GM19025 (cell line): ENCODE results near the gene CNGA4.
A peak's percentile ranks its signal among the peaks of the same experiment; 100 is the strongest.

ENCODE experiments used
- ATAC-seq: cut with Tn5 transposase; IDR thresholded peaks from one replicate; pipeline ENCODE4 v1.9.1; 2021; ENCODE audit warnings: mild to moderate bottlenecking, low read depth, moderate library complexity; ENCODE audit not compliant: unreplicated experiment

The CNGA4 gene

GRCh38 chr11:6238902-6239301 lies at the start of gene CNGA4:
CNGA4 (plus strand) TSS chr11:6239089; CDS start chr11:6239207, 118 bp downstream.
- ATAC-seq, result no peak

DNA sequence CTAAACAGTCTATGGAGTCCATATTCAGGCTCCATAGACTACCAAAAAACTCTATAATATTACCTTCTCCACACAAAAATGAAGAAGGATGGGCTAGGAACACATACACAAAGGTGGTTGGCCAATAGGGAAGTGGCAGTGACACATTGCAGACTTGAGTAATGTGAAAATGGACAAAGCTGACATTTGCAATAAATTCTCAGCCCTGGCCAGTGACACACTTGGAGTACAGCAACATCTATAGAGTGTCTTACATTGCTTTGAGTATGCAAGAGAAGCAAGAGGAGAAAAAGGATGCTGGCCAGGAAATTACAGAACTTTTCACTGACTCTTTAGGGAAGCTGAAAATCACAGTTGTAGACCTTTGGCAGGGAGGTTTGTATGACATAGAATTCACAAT lies 47.1 kb upstream of the CNGA4 start:
- no peak for ATAC-seq

- ATAC-seq, result no peak
Observed at GRCh38 chr11:6194065-6194581, 44.8 kb upstream of the CNGA4 start.

- ATAC-seq, result peak; percentile 59
Observed at GRCh38 chr11:6196396-6196795, 42.5 kb upstream of the CNGA4 start.

DNA sequence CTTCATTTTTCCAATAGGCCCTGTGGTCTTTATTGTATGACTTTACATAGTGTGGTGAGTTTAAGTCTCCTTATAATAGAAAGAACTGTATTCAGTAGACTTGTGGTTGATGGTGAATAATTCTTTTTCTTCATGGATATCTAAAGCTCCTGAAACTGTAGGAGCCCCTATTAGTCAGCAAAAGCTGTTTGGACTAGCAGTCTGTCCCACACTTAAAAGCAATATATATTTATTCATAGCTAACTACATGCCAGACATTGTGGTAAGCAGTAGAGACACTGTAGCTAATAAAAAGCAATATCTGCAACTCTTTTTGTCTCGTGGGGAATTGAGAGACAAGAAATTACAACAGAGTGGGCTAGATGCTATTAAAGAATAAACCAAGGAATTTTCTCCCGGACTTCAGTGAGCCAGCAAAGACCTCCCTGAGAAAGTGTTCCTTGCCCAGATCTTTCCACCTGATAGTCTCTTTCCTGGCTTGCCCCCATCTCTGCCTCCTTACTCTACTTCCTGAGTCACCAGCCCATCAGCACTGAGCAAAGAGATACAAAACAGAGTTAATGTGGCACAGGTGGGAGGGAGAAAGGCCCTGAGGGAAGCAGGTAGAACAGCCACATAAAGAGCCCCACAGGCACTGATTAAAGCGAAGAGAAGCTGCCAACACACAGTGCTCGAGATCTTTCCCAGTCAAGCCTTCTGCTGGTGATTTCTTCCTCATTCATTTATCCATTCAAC lies 41.3 kb upstream of the CNGA4 start:
- ATAC-seq, result no peak

DNA sequence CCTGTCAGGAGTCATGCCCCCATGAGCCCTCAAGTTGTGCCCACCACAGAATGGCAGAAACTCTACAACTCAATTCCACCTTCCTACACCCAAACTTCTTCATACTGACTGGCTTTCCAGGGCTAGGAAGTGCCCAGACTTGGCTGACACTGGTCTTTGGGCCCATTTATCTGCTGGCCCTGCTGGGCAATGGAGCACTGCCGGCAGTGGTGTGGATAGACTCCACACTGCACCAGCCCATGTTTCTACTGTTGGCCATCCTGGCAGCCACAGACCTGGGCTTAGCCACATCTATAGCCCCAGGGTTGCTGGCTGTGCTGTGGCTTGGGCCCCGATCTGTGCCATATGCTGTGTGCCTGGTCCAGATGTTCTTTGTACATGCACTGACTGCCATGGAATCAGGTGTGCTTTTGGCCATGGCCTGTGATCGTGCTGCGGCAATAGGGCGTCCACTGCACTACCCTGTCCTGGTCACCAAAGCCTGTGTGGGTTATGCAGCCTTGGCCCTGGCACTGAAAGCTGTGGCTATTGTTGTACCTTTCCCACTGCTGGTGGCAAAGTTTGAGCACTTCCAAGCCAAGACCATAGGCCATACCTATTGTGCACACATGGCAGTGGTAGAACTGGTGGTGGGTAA lies 39.6 kb upstream of the CNGA4 start, which contains the start of gene OR52W1:
OR52W1 (plus strand) TSS at position 51 of the 637 bp plus-strand sequence; CDS start at position 51, 0 bp downstream.
- ATAC-seq, result no peak

DNA sequence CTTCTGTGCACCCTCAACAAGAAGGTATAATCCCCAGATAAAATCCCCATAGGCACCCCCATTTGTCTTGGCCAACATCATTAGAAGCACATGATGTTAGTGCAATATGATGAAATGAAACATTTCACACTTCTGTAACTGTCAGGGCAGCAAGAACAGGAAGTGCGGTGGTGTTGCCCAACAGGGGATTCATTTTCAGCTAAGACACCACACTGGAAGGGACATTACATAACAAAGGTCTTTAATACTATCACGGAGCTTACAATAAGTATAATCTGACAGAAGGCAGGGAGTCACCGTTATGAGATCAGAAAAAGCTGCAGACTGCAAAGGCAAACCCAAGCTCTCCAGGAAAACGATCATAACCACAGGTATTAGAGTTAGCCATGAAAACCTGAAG lies 37.9 kb upstream of the CNGA4 start:
- ATAC-seq, result no peak

DNA sequence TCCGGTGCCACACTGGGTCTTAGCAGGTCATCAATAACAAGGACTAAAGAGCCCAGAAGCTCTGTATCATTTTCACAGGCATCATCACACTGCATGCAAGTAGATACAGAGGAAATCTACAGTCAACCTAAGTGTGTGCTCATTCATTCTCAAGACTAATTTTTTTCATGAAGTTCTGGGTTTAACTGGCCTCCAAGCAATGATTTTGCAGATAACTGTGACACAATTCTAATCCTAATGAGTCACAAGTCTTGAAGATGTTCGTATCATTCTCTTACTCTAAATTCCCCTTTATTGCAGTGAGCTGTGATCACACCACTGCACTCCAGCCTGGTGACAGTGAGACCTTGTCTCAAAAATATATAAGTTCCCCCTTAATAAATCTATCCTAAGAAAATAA lies 37.4 kb upstream of the CNGA4 start:
- ATAC-seq, result no peak

- no peak for ATAC-seq
Observed at GRCh38 chr11:6202041-6202440, 36.8 kb upstream of the CNGA4 start.

- peak; percentile 68 for ATAC-seq
Observed at GRCh38 chr11:6203327-6203726, 35.6 kb upstream of the CNGA4 start.

DNA sequence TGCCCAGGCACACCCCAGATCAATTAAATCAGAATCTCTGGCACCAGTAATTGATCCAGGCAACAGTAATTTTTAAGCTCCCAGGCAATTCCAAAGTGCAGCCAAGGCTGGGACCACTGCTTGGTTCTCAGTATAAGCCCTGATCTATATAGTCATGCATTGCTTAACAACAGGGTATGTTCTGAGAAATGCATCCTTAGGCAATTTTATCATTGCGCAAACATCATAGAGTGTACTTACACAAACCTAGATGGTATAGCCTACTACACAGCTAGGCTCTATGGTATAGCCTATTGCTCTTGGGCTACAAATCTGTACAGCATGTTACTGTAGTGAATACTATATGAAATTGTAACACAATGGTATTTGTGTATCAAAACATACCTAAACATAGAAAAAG lies 34.2 kb upstream of the CNGA4 start:
- ATAC-seq, result no peak

GRCh38 chr11:6205366-6205765 lies 33.5 kb upstream of the CNGA4 start, which contains the start of gene C11orf42:
C11orf42 (plus strand) TSS chr11:6205557; CDS start chr11:6205616, 59 bp downstream.
- ATAC-seq, result no peak

DNA sequence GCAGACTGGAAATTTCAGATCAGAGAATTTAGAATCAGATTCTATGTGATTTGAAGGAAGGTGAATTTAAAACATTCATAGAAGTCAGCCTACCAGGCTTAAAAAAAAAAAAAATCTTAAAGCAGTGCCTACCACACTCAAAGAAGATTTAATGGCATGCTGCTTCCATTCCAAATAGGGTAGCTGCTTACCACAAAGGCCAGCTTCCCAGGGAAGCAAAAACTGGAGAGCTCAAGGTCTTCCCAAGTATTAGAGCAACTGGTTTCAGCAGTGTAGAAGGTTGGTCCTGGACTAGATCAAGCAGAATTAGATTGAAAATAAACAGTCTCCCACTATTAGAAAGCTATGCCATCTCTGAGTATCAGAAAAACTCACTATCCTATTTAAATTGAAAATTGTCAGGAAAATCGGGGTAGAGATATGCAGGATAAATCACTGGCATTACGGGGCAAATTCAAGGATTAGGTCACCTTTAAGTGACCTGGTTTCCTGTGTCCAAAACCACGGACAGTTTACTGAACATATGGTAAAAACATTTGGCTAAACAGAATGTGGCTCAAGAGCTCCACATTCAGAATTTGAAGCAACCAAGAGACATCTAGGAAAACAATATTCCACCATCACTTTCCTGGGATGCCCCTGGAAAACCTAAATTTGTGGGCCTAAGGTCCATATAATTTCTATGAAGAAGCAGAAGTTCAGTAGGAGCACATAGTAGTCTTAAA lies 32.3 kb upstream of the CNGA4 start:
- ATAC-seq, result no peak

- no peak for ATAC-seq
Observed at GRCh38 chr11:6209801-6210200, 29.1 kb upstream of the CNGA4 start.

- ATAC-seq, result no peak
Observed at GRCh38 chr11:6210274-6210955, 28.5 kb upstream of the CNGA4 start.

DNA sequence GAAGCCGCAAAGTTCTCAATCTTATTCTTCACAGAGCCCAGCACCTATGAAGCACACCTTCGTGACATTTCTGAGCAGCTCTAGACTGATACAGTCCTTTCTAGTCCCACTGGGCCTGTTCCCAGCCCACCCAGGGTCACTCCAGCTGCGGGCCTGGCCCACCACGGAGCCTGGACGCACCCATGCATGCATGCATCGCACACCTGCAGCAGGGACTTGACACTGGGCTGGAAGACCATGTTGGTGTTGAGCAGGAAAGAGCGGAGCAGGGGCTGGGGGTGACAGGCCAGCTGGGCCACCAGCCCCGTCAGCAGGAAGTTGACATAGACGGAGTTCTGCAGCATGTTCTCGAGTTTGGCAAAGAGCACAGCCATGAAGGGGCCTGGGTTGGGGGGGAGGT lies 24.4 kb upstream of the CNGA4 start:
- ATAC-seq, result no peak

DNA sequence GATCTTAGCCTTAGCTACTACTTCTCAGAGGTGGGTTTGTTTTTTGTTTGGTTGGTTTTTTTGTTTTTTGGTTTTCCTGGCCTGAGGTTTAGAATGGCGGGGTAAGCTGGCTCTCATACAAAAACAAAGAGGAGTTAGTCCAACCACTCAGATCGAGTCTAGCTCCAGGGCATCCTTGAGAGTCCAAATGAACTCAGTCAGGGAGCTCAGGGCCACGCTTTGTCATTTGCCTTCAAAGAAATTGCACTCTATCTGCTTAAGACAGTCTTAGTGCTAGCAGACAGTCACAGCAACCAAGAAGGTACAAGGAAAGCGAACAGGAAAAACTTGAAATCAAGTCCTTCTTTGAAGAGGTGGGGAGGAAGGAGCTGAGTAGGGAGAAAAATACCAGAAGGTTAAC lies 22.4 kb upstream of the CNGA4 start:
- ATAC-seq, result no peak

DNA sequence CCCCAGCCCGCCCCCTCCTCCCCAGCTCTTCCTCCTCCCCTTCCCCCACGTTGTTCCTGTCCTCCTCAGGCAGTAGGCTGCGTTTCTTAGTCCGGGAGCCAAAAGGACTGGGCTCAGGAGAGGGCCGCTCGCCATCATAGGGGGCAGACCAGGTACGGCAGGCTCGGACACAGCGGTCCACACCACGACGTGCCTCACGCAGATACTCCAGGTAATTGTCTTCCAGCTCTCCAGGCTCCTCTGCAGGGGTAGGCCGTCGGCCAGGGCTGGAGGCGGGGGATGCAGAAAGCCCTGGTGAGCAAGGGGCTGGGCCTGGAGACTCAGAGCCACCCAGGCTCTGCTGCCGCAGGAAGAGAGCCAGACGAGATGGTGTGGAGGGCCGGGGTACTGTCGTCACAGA lies 21.2 kb upstream of the CNGA4 start:
- ATAC-seq, result no peak

DNA sequence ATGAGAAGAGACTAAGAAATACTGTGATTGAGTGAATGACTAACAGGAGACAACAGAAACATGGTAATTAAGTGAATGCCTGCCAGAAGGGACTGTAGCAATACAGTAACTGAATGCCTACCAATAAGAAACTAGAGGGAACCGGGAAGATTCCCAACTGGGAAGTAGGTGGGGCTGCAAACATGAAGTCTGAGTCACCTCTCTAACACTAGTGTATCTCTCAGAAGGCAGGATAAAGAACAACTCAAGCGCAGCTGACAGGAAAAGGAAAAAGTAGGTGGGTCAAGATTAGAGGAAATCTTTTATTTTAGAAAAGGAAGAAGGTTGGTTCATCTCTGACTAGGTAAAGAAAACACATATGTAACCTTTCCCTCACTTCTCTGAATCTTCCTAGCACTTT lies 19.5 kb upstream of the CNGA4 start:
- no peak for ATAC-seq

DNA sequence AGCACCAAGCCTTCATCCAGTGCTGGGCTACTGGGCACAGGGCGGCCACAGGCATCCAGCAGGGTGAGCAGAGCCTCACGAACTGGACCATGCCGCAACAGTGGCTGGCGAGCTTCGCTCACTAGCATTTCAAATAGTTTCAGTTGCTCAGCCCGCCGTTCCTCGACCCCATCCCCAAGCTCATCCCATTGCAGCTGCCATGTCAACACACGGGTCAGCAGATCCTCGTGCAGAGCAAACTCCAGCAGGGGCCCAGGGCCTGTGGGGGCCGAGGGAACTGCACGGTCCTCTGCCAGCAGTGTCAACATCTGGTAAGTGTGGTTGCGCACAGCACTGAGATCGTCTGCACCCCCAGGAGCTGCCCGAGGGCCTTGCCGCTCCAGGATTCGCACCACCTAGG lies 15.0 kb upstream of the CNGA4 start:
- ATAC-seq, result no peak

DNA sequence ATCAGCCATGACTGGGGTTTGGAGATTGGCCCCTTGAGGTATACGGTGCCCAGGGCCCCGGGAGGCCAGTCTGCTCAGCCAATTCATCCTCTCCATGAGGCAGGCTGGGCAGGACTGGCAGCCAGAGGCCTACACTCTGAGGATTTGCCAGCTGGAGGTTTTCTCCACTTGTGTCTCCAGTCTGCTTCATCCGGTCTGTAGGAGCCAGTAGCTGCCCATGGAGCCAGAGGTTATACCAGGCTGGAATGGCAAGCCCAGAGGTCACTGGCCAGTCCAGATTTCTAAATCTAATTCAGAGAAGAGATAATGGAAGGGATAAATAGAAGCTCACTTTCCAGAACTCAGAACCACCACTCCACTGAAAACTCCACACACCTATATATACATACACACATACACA lies 14.5 kb upstream of the CNGA4 start:
- ATAC-seq, result no peak
